CD8-positive, alpha-beta memory T cell (primary cell): ENCODE data around the gene GNGT2. TPM values are rescaled to one million over a fixed set of nuclear protein-coding genes. Genes with fewer than 3 reads are reported as not detected.

Experiments used
- CTCF ChIA-PET: fragments of 350-600 bp; sonication (Branson Sonifier 250); formaldehyde crosslinking; loops from one replicate; lab custom pipeline; 2021; ENCODE audit warnings: antibody characterized with exemption; lab: Charles Lee
- POLR2A ChIA-PET: fragments of 350-600 bp; sonication (Branson Sonifier 250); formaldehyde crosslinking; loops from one replicate; lab custom pipeline; 2021; ENCODE audit warnings: antibody characterized with exemption; lab: Charles Lee
- DNase-seq, 5 donors: peaks; one replicate each; pipeline versions ENCODE4 v3.0.0 to v3.0.0-alpha.2; 2020 to 2022; ENCODE audit warnings: mixed read lengths in 1 of 5
- H3K27ac ChIP-seq: one replicate; pipeline ENCODE4 v1.7.0; 2013; ENCODE audit warnings: low read depth, mild to moderate bottlenecking, low read length, moderate library complexity
- H3K27me3 ChIP-seq: 2 replicates; pipeline ENCODE4 v1.7.0; 2013; ENCODE audit warnings: low read length, mild to moderate bottlenecking; ENCODE audit not compliant: insufficient read depth, poor library complexity, severe bottlenecking
- H3K36me3 ChIP-seq: 2 replicates; pipeline ENCODE4 v1.7.0; 2013; ENCODE audit warnings: mild to moderate bottlenecking, low read length, moderate library complexity; ENCODE audit not compliant: insufficient read depth
- H3K4me1 ChIP-seq: 2 replicates; pipeline ENCODE4 v1.7.0; 2013; ENCODE audit warnings: mild to moderate bottlenecking, low read length, moderate library complexity; ENCODE audit not compliant: insufficient read depth
- H3K4me3 ChIP-seq: 2 replicates; pipeline ENCODE4 v1.7.0; 2013; ENCODE audit warnings: mild to moderate bottlenecking, low read length
- H3K9me3 ChIP-seq: 2 replicates; pipeline ENCODE4 v1.7.0; 2013; ENCODE audit warnings: mild to moderate bottlenecking, low read length
- H3K27ac Mint-ChIP-seq, 8 donors: one replicate each; pipeline ENCODE4 v1.8.0; 2020 to 2021; ENCODE audit warnings: mixed read lengths in 8 of 8, mild to moderate bottlenecking in 6 of 8, inconsistent platforms in 3 of 8, moderate library complexity in 3 of 8
- H3K27me3 Mint-ChIP-seq, 2 donors: one replicate each; pipeline ENCODE4 v1.8.0; 2020 to 2021; ENCODE audit warnings: mixed read lengths in 2 of 2, mild to moderate bottlenecking in 1 of 2, moderate library complexity in 1 of 2
- H3K36me3 Mint-ChIP-seq, 3 donors: one replicate each; pipeline ENCODE4 v1.8.0; 2020 to 2021; ENCODE audit warnings: mixed read lengths in 3 of 3, inconsistent platforms in 1 of 3, mild to moderate bottlenecking in 1 of 3
- H3K4me1 Mint-ChIP-seq, 3 donors: one replicate each; pipeline ENCODE4 v1.8.0; 2020 to 2021; ENCODE audit warnings: mixed read lengths in 3 of 3, inconsistent platforms in 1 of 3, mild to moderate bottlenecking in 1 of 3
- H3K4me3 Mint-ChIP-seq, 7 donors: one replicate each; pipeline ENCODE4 v1.8.0; 2020 to 2021; ENCODE audit warnings: mixed read lengths in 7 of 7, mild to moderate bottlenecking in 6 of 7, moderate library complexity in 4 of 7, inconsistent platforms in 2 of 7
- H3K9me3 Mint-ChIP-seq, 5 donors: one replicate each; pipeline ENCODE4 v1.8.0; 2020 to 2022; ENCODE audit warnings: mixed read lengths in 5 of 5, mild to moderate bottlenecking in 3 of 5, moderate library complexity in 2 of 5, inconsistent platforms in 1 of 5
- polyA plus RNA-seq: library from polyadenylated mRNA; unstranded; fragments of 300-500 nt; fragmentation: Illumina TruSeq; gene quantifications from one replicate; pipeline ENCODE4 v1.2.3, GENCODE V29; 2021
- total RNA-seq, 2 experiments: library from RNA; stranded (reverse); gene quantifications; one replicate each; pipeline ENCODE4 v1.2.3, GENCODE V29; 2021

Gene GNGT2
- total and polyA plus RNA-seq, 3 experiments from 2014 or later: 24.0 to 33.6 (median 26.5) TPM

DNA sequence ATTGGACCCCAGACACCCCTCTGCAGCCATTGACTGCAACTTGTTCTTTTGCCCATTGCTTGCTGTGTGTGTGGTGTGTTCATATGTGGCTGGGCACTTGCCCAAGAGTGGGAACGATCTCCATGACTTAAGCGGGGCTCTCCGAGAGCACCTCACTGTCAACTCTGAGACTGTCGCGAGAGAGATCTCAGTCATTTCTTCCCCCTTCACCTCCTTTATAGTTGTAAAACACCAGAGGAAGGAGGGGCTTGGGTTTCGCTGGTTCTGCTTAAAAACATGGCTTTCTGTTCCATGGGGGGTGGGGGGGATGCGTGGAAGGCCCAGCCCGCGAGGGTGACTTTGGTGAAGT is 12.8 kb upstream of the GNGT2 start:
- no peak for DNase-seq
- Histone ChIP-seq H3K4me3 (no peak overlapping the region), H3K4me1 (peaks cover 61% of the 10 kb centered on the region), H3K9me3 (no peaks in the 10 kb centered on the region), H3K36me3 (peaks cover 6% of the 10 kb centered on the region), H3K27ac (no peak overlapping the region), H3K27me3 (no peaks in the 10 kb centered on the region)
- peaks cover 0 to 31% (median 2%) of the 10 kb centered on the region in 3 donors for H3K36me3 Mint-ChIP-seq
- peak overlapping the region; percentile 43 to 89 (median 82) for H3K27ac Mint-ChIP-seq
- H3K4me1 Mint-ChIP-seq: peaks cover 41 to 79% (median 44%) of the 10 kb centered on the region in 3 donors
- H3K27me3 Mint-ChIP-seq: no peaks in the 10 kb centered on the region
- H3K4me3 Mint-ChIP-seq: peak overlapping the region; percentile 81 to 91 (median 83)
- CTCF ChIA-PET: interaction anchor here (1.1 to 3.9 kb wide), 4 partner anchors 11 to 43 kb away, joined by 3 to 44 read pairs (median 16); no protein-coding TSS in a partner anchor
- H3K9me3 Mint-ChIP-seq: no peaks in the 10 kb centered on the region
- POLR2A ChIA-PET: interaction anchor here (1.3 kb wide), 1 partner anchor 31 kb away, joined by 4 read pairs; no protein-coding TSS in a partner anchor

- Histone ChIP-seq H3K27ac (no peak overlapping the region), H3K4me3 (no peak overlapping the region), H3K9me3 (no peaks in the 10 kb centered on the region), H3K4me1 (peaks cover 76% of the 10 kb centered on the region), H3K27me3 (no peaks in the 10 kb centered on the region), H3K36me3 (peaks cover 6% of the 10 kb centered on the region)
- ChIA-PET CTCF (interaction anchor here (2.5 to 3.9 kb wide), 3 partner anchors 12 to 40 kb away, joined by 9 to 44 read pairs (median 24); no protein-coding TSS in a partner anchor), POLR2A (interaction anchor here (2.6 kb wide), 1 partner anchor 27 kb away, joined by 35 read pairs; no protein-coding TSS in a partner anchor)
- Mint-ChIP-seq H3K27me3 (no peaks in the 10 kb centered on the region), H3K27ac (peak overlapping the region; percentile 75 to 100 (median 98)), H3K36me3 (peaks cover 0 to 48% (median 9%) of the 10 kb centered on the region in 3 donors), H3K4me3 (peak overlapping the region in 3 of 7 donors; percentile 66 to 85 (median 83)), H3K4me1 (peaks cover 61 to 85% (median 64%) of the 10 kb centered on the region in 3 donors), H3K9me3 (no peaks in the 10 kb centered on the region)
- DNase-seq: no peak
Measured at GRCh38 chr17:49219987-49220386, 9.6 kb upstream of the GNGT2 start.

- H3K27ac Mint-ChIP-seq: peak overlapping the region; percentile 94 to 100 (median 98)
- H3K27me3 Mint-ChIP-seq: no peaks in the 10 kb centered on the region
- H3K9me3 Mint-ChIP-seq: no peaks in the 10 kb centered on the region
- ChIA-PET CTCF (interaction anchor here (1.5 to 12.6 kb wide), 6 partner anchors 8 to 39 kb away, joined by 3 to 133 read pairs (median 34); partner anchors contain the start of gene PHOSPHO1), POLR2A (interaction anchor here (1.0 to 2.6 kb wide), 4 partner anchors 10 to 27 kb away, joined by 7 to 35 read pairs (median 9); partner anchors contain the start of gene PHOSPHO1)
- Histone ChIP-seq H3K9me3 (no peaks in the 10 kb centered on the region), H3K27me3 (no peaks in the 10 kb centered on the region), H3K27ac (peak overlapping the region; percentile 59), H3K36me3 (peaks cover 6% of the 10 kb centered on the region), H3K4me1 (peaks cover 77% of the 10 kb centered on the region), H3K4me3 (peak overlapping the region; percentile 41)
- peaks cover 0 to 52% (median 13%) of the 10 kb centered on the region in 3 donors for H3K36me3 Mint-ChIP-seq
- peak overlapping the region; percentile 66 to 88 (median 78) for H3K4me3 Mint-ChIP-seq
- peaks cover 64 to 85% (median 64%) of the 10 kb centered on the region in 3 donors for H3K4me1 Mint-ChIP-seq
- peak; percentile 41 to 80 (median 69) for DNase-seq
Measured at GRCh38 chr17:49218941-49219913, 8.9 kb upstream of the GNGT2 start.

DNA sequence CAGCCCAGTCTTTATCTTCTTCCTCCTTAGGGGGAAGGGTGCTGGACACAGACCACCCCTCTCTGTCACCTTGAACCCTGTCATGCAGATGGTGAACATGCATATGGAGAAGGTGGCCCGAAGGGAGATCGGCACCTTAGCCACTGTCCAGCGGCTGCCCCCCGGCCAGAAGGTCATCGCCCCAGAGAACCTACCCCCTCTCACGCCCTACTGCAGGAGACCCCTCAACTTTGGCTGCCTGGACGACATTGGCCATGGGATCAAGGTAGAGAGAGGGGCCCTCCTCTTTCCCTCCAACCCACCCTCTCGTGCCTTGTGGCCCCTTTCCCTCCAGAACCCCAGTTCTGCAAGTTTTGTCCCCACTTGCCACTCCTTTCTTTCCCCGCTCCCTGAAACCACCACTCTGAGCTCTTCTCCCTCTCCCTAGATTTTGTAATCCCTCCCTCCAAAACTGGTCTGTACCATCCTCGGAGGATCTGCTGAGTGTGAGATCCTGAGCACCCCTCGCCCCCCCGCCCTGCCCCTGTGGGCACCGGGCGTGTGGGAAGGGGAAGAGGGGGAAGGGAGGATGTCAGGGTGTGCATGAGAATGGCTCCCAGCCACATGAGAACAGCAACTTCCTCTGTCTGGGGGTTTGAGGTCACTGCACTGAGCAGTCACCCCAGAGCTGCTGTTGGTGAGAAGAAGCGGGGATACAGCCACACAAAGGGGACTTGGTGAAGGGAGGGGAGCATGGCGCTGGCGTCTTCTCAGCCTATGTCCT is 7.5 kb upstream of the GNGT2 start:
- ChIA-PET CTCF (interaction anchor here (1.5 to 12.6 kb wide), 5 partner anchors 9 to 37 kb away, joined by 3 to 133 read pairs (median 24); partner anchors contain the start of gene PHOSPHO1), POLR2A (interaction anchor here (0.5 to 2.6 kb wide), 5 partner anchors 8 to 1937 kb away, joined by 3 to 35 read pairs (median 7); partner anchors contain the start of gene PHOSPHO1)
- Histone ChIP-seq H3K36me3 (peaks cover 6% of the 10 kb centered on the region), H3K27ac (peak overlapping the region; percentile 59), H3K27me3 (no peaks in the 10 kb centered on the region), H3K4me3 (peak overlapping the region; percentile 49), H3K9me3 (no peaks in the 10 kb centered on the region), H3K4me1 (peaks cover 77% of the 10 kb centered on the region)
- Mint-ChIP-seq H3K4me1 (peaks cover 66 to 85% (median 69%) of the 10 kb centered on the region in 3 donors), H3K4me3 (peak overlapping the region; percentile 67 to 88 (median 83)), H3K9me3 (no peaks in the 10 kb centered on the region), H3K27me3 (no peaks in the 10 kb centered on the region), H3K36me3 (peaks cover 0 to 51% (median 14%) of the 10 kb centered on the region in 3 donors), H3K27ac (peak overlapping the region; percentile 94 to 100 (median 98))
- peak; percentile 62 to 92 (median 90) for DNase-seq

GRCh38 chr17:49216953-49217650 is 6.7 kb upstream of the GNGT2 start:
- Histone ChIP-seq H3K27me3 (no peaks in the 10 kb centered on the region), H3K36me3 (peaks cover 2% of the 10 kb centered on the region), H3K27ac (no peak overlapping the region), H3K4me3 (peak overlapping the region; percentile 6), H3K4me1 (peaks cover 81% of the 10 kb centered on the region), H3K9me3 (no peaks in the 10 kb centered on the region)
- H3K27me3 Mint-ChIP-seq: no peaks in the 10 kb centered on the region
- no peak for DNase-seq
- peaks cover 0 to 46% (median 14%) of the 10 kb centered on the region in 3 donors for H3K36me3 Mint-ChIP-seq
- H3K4me3 Mint-ChIP-seq: peak overlapping the region; percentile 67 to 82 (median 78)
- no peaks in the 10 kb centered on the region for H3K9me3 Mint-ChIP-seq
- CTCF ChIA-PET: interaction anchor here (2.5 to 12.6 kb wide), 5 partner anchors 9 to 37 kb away, joined by 9 to 133 read pairs (median 24); partner anchors contain the start of gene PHOSPHO1
- POLR2A ChIA-PET: interaction anchor here (0.5 to 2.6 kb wide), 4 partner anchors 8 to 789 kb away, joined by 5 to 35 read pairs (median 8); partner anchors contain the start of gene PHOSPHO1
- peak overlapping the region; percentile 94 to 100 (median 96) for H3K27ac Mint-ChIP-seq
- H3K4me1 Mint-ChIP-seq: peaks cover 70 to 85% (median 73%) of the 10 kb centered on the region in 3 donors

GRCh38 chr17:49216482-49216881 is 6.1 kb upstream of the GNGT2 start:
- no peaks in the 10 kb centered on the region for H3K27me3 Mint-ChIP-seq
- no peaks in the 10 kb centered on the region for H3K9me3 Mint-ChIP-seq
- H3K4me1 Mint-ChIP-seq: peaks cover 70 to 84% (median 77%) of the 10 kb centered on the region in 3 donors
- Histone ChIP-seq H3K27me3 (no peaks in the 10 kb centered on the region), H3K9me3 (no peaks in the 10 kb centered on the region), H3K4me3 (peak overlapping the region; percentile 6), H3K4me1 (peaks cover 85% of the 10 kb centered on the region), H3K36me3 (no peaks in the 10 kb centered on the region), H3K27ac (no peak overlapping the region)
- ChIA-PET POLR2A (no interaction called here), CTCF (interaction anchor here (3.1 to 12.6 kb wide), 4 partner anchors 9 to 24 kb away, joined by 13 to 133 read pairs (median 75); partner anchors contain the start of gene PHOSPHO1)
- peak overlapping the region; percentile 67 to 82 (median 78) for H3K4me3 Mint-ChIP-seq
- DNase-seq: no peak
- peak overlapping the region; percentile 94 to 99 (median 95) for H3K27ac Mint-ChIP-seq
- peaks cover 0 to 42% (median 14%) of the 10 kb centered on the region in 3 donors for H3K36me3 Mint-ChIP-seq
